PC-3 (cell line): Measurements from ENCODE around the gene TCAP. TPM values are rescaled to one million over a fixed set of nuclear protein-coding genes. Genes with fewer than 3 reads are reported as not detected.

Experiments
- ATAC-seq: fragments of 200-7000 bp; cut with Tn5 transposase; 2 replicates; pipeline ENCODE4 v1.9.1; 2020; ENCODE audit warnings: mild to moderate bottlenecking, moderate library complexity
- BruUV-seq: library from RNA; stranded (reverse); fragments of 400-500 nt; replicated peaks from 2 replicates; lab custom pipeline; 2021; lab: Mats Ljungman, UMichigan
- CTCF ChIA-PET: fragments of 300-600 bp; sonication (Branson Sonifier 250); formaldehyde crosslinking; loops from one replicate; lab custom pipeline; 2022; ENCODE audit warnings: antibody characterized with exemption; lab: Charles Lee
- POLR2A ChIA-PET: fragments of 300-600 bp; sonication (Branson Sonifier 250); formaldehyde crosslinking; loops from one replicate; lab custom pipeline; 2022; ENCODE audit warnings: antibody characterized with exemption; ENCODE audit not compliant: unreplicated experiment; lab: Charles Lee
- DNase-seq: peaks from one replicate; pipeline ENCODE4 v3.0.0-alpha.2; 2015
- H2AFZ ChIP-seq: fragments of 300-600 bp; sonication (generic); 2 replicates; pipeline ENCODE4 v1.6.0; 2016; ENCODE audit warnings: antibody characterized with exemption, low read length
- H3F3A ChIP-seq: fragments of 300-600 bp; sonication (generic); one replicate; pipeline ENCODE4 v1.6.0; 2017; ENCODE audit warnings: antibody characterized with exemption, low read length, control low read depth, mild to moderate bottlenecking; ENCODE audit not compliant: unreplicated experiment
- H3K27ac ChIP-seq: fragments of 300-600 bp; sonication (generic); 2 replicates; pipeline ENCODE4 v1.5.1; 2016; ENCODE audit warnings: mild to moderate bottlenecking, low read length
- H3K27me3 ChIP-seq: fragments of 300-600 bp; sonication (generic); 2 replicates; pipeline ENCODE4 v1.6.1; 2016; ENCODE audit warnings: low read length, mixed read lengths
- H3K36me3 ChIP-seq: fragments of 300-600 bp; sonication (generic); 2 replicates; pipeline ENCODE4 v1.6.1; 2016; ENCODE audit warnings: low read depth, mixed run types, low read length, mixed read lengths
- H3K4me1 ChIP-seq: fragments of 300-600 bp; sonication (generic); 2 replicates; pipeline ENCODE4 v1.5.1; 2016; ENCODE audit warnings: low read length; ENCODE audit not compliant: insufficient read depth
- H3K4me2 ChIP-seq: fragments of 300-600 bp; sonication (generic); 2 replicates; pipeline ENCODE4 v1.6.0; 2016; ENCODE audit warnings: low read length
- H3K4me3 ChIP-seq: fragments of 300-600 bp; sonication (generic); 2 replicates; pipeline ENCODE4 v1.5.1; 2016; ENCODE audit warnings: mild to moderate bottlenecking, low read length, mixed read lengths
- H3K79me2 ChIP-seq: fragments of 300-600 bp; sonication (generic); 2 replicates; pipeline ENCODE4 v1.6.1; 2017; ENCODE audit warnings: low read length, mixed read lengths
- H3K9ac ChIP-seq: fragments of 300-600 bp; sonication (generic); 2 replicates; pipeline ENCODE4 v1.6.0; 2016; ENCODE audit warnings: mild to moderate bottlenecking, low read length
- H3K9me2 ChIP-seq: fragments of 300-600 bp; sonication (generic); replicated peaks from 2 replicates; pipeline ENCODE4 v1.6.1; 2016; ENCODE audit warnings: mixed run types, low read length, mixed read lengths
- H3K9me3 ChIP-seq: fragments of 300-600 bp; sonication (generic); 2 replicates; pipeline ENCODE4 v1.6.1; 2016; ENCODE audit warnings: low read length, mixed read lengths
- H4K20me1 ChIP-seq: fragments of 300-600 bp; sonication (generic); 2 replicates; pipeline ENCODE4 v1.6.1; 2016; ENCODE audit warnings: low read length, mixed read lengths
- EZH2 ChIP-seq: fragments of 300-600 bp; sonication (generic); IDR thresholded peaks from one replicate; pipeline ENCODE4 v1.6.1; 2017; ENCODE audit warnings: antibody characterized with exemption, mild to moderate bottlenecking, low read length; ENCODE audit not compliant: unreplicated experiment
- EZH2phosphoT487 ChIP-seq: fragments of 300-600 bp; sonication (generic); IDR thresholded peaks from 2 replicates; pipeline ENCODE4 v1.6.1; 2018; ENCODE audit warnings: mild to moderate bottlenecking, antibody characterized with exemption, low read length, borderline replicate concordance
- intact Hi-C: fragments of 100-400 bp; cut with micrococcal nuclease; formaldehyde crosslinking; loops from 2 replicates; pipeline ENCODE4 v1.9.0; 2023
- total RNA-seq: library from RNA; depleted of rRNA; stranded (reverse); fragments of >200 nt; gene quantifications from 2 replicates; pipeline ENCODE4 v1.2.3, GENCODE V29; 2014
- TF ChIP-seq, protein P1 (sequence below): fragments of 300-600 bp; sonication (generic); conservative IDR thresholded peaks from 2 replicates; pipeline ENCODE4 v1.5.1; 2017; ENCODE audit warnings: antibody characterized with exemption, low read depth, mild to moderate bottlenecking, low read length

The TCAP gene
- total RNA-seq, 1 experiment from 2014 or later: 0.51 TPM

DNA sequence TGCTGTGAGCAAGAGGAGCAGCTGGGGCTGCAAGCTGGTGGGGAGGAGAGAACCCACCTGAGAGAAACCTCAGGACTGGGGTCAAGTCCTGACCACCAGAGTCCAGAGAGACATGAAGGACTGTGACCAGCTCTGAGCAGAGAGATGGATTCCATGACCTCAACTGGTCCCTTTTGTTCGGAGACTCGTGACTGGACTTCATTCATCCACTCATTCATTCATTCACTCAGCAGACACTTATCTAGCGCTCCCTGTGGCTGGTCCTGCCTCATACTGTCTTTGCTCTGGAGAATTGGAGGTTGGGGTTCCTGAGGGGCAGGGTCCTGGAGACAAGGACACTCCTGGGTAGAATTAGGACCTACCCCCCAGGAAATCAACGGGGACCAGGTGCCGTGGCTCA is 38.8 kb downstream of the TCAP start:
- TF ChIP-seq EZH2 (no peak), EZH2phosphoT487 (no peak)
- TF ChIP-seq, protein P1, sequence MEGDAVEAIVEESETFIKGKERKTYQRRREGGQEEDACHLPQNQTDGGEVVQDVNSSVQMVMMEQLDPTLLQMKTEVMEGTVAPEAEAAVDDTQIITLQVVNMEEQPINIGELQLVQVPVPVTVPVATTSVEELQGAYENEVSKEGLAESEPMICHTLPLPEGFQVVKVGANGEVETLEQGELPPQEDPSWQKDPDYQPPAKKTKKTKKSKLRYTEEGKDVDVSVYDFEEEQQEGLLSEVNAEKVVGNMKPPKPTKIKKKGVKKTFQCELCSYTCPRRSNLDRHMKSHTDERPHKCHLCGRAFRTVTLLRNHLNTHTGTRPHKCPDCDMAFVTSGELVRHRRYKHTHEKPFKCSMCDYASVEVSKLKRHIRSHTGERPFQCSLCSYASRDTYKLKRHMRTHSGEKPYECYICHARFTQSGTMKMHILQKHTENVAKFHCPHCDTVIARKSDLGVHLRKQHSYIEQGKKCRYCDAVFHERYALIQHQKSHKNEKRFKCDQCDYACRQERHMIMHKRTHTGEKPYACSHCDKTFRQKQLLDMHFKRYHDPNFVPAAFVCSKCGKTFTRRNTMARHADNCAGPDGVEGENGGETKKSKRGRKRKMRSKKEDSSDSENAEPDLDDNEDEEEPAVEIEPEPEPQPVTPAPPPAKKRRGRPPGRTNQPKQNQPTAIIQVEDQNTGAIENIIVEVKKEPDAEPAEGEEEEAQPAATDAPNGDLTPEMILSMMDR: no peak
- H3K27ac ChIP-seq: peak overlapping the region; percentile 92
- no TSS peak for BruUV-seq
- intact Hi-C loops: no loop called here
- ChIA-PET POLR2A (interaction anchor here (0.7 kb wide), 1 partner anchor 16 kb away, joined by 5 read pairs; the partner anchor contains the start of gene PGAP3), CTCF (interaction anchor here (0.6 to 1.1 kb wide), 2 partner anchors 15 to 32 kb away, joined by 3 read pairs; no protein-coding TSS in a partner anchor)
- H3F3A ChIP-seq: no peaks in the 10 kb centered on the region
- H3K79me2 ChIP-seq: peaks cover 73% of the 10 kb centered on the region
- H3K4me2 ChIP-seq: peak overlapping the region; percentile 64
- peak overlapping the region; percentile 53 for H3K9ac ChIP-seq
- H2AFZ ChIP-seq: no peak overlapping the region
- DNase-seq: no peak
- H3K36me3 ChIP-seq: peaks cover 4% of the 10 kb centered on the region; the same call in 1 of the 2 replicates
- peak overlapping the region; percentile 17; the same call in 1 of the 2 replicates for H3K4me3 ChIP-seq
- no peaks in the 10 kb centered on the region for H3K27me3 ChIP-seq
- H3K9me3 ChIP-seq: no peaks in the 10 kb centered on the region
- ATAC-seq: no peak
- H4K20me1 ChIP-seq: no peaks in the 10 kb centered on the region
- H3K9me2 ChIP-seq: no peaks in the 10 kb centered on the region
- H3K4me1 ChIP-seq: peaks cover 64% of the 10 kb centered on the region

DNA sequence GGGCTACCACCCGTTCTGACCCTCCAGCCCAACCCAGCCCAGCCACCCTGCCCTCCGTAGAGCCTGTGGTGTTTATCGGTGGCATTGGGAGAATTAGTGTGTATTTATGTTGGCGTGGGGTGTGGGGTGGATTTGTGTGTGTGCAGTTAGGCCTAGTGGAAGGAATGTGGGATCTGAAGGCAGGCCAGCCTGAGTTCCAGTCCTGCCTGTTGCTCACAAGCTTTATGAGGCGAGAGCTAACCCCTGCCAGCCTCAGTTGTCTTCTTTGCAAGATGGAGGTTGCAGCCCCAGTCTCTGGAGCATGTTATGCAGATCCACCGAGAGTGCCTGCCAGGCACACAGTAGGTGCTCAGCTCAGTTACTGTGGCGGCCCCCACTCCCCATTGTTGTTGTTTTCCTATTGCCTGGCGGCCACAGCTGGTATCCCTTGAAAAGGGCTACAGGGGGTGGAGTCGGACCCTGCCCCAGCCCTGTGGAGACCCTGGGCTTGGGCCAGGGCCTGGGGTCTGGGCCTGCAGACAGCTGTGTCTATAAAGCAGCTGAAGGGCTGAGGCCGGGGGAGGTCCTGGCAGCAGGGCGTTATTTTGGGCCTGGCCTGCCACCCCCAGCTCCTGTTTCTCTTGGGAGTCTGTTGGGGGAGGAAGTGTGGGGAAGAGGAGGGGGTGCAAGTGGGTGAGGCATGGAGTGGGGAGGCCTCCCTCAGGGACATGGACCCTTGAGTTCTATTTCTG is 39.8 kb downstream of the TCAP start:
- Histone ChIP-seq H3K27me3 (no peaks in the 10 kb centered on the region), H3K9me3 (no peaks in the 10 kb centered on the region), H3K9ac (peak overlapping the region; percentile 64), H3K4me2 (peak overlapping the region; percentile 80), H3K79me2 (peaks cover 66% of the 10 kb centered on the region), H3F3A (no peaks in the 10 kb centered on the region), H3K27ac (peak overlapping the region; percentile 92), H3K36me3 (peaks cover 4% of the 10 kb centered on the region; the same call in 1 of the 2 replicates), H4K20me1 (no peaks in the 10 kb centered on the region), H3K9me2 (no peaks in the 10 kb centered on the region), H2AFZ (no peak overlapping the region), H3K4me3 (peak overlapping the region; percentile 18; the same call in 1 of the 2 replicates), H3K4me1 (peaks cover 61% of the 10 kb centered on the region)
- ChIA-PET POLR2A (no interaction called here), CTCF (interaction anchor here (0.6 kb wide), 1 partner anchor 79 kb away, joined by 4 read pairs; no protein-coding TSS in a partner anchor)
- intact Hi-C loops: no loop called here
- no peak for DNase-seq
- BruUV-seq: no TSS peak
- ATAC-seq: no peak
- TF ChIP-seq, protein P1: 0 out of 2 replicates have a peak, but pooled peaks have one; percentile 13
- TF ChIP-seq EZH2: no peak
